OCI-LY3 (cell line): ENCODE results near the gene ARMC9.
"Not testable (repeated sequence)": the region's sequence is repeated elsewhere in the genome, so short reads cannot be mapped to it uniquely, and the experiment has no call there.

ENCODE experiments used
- H2AFZ ChIP-seq: fragments of 200-600, 300-600 bp; shearing (Covaris generic); 2 replicates; pipeline ENCODE4 v1.6.0; 2014; ENCODE audit warnings: antibody characterized with exemption, low read depth, low read length
- H3K27ac ChIP-seq: fragments of 200-600, 300-600 bp; sonication (generic); 2 replicates; pipeline ENCODE4 v1.5.1; 2014; ENCODE audit warnings: mild to moderate bottlenecking, low read length, moderate library complexity, mixed read lengths
- H3K27me3 ChIP-seq: fragments of 200-600, 300-600 bp; sonication (generic); 2 replicates; pipeline ENCODE4 v1.6.1; 2014; ENCODE audit warnings: low read depth, low read length, mixed read lengths
- H3K36me3 ChIP-seq: fragments of 200-600, 300-600 bp; sonication (generic); replicated peaks from 2 replicates; pipeline ENCODE3; 2014; ENCODE audit warnings: low read depth, low read length, mixed read lengths
- H3K4me1 ChIP-seq: fragments of 300-600, 200-600 bp; sonication (generic); 2 replicates; pipeline ENCODE4 v1.6.1; 2014; ENCODE audit warnings: low read length, mixed read lengths
- H3K4me2 ChIP-seq: fragments of 200-600, 300-600 bp; sonication (generic); 2 replicates; pipeline ENCODE4 v1.6.1; 2014; ENCODE audit warnings: low read length, mixed read lengths
- H3K4me3 ChIP-seq: fragments of 300-600, 200-600 bp; sonication (generic); 2 replicates; pipeline ENCODE4 v1.5.1; 2014; ENCODE audit warnings: antibody characterized with exemption, mild to moderate bottlenecking, low read length, moderate library complexity
- H3K79me2 ChIP-seq: fragments of 300-600, 200-600 bp; shearing (Covaris generic); 2 replicates; pipeline ENCODE4 v1.6.1; 2014; ENCODE audit warnings: mild to moderate bottlenecking, low read length, mixed read lengths
- H3K9ac ChIP-seq: fragments of 300-600, 200-600 bp; shearing (Covaris generic); 2 replicates; pipeline ENCODE4 v1.6.0; 2014; ENCODE audit warnings: mild to moderate bottlenecking, low read length, moderate library complexity
- H3K9me3 ChIP-seq: fragments of 200-600, 300-600 bp; shearing (Covaris generic); 2 replicates; pipeline ENCODE4 v1.6.1; 2014; ENCODE audit warnings: low read length, mixed read lengths; ENCODE audit not compliant: insufficient read depth
- H4K20me1 ChIP-seq: fragments of 200-600, 300-600 bp; sonication (generic); 2 replicates; pipeline ENCODE4 v1.6.1; 2016; ENCODE audit warnings: low read length, mixed read lengths; ENCODE audit not compliant: insufficient read depth
- CTCF ChIP-seq: fragments of 200-600, 300-600 bp; sonication (generic); IDR thresholded peaks from 2 replicates; pipeline ENCODE4 v1.5.1; 2014; ENCODE audit warnings: antibody characterized with exemption, low read length, low read depth
- EZH2phosphoT487 ChIP-seq: fragments of 200-600 bp; shearing (Covaris generic); IDR thresholded peaks from 2 replicates; pipeline ENCODE4 v1.6.1; 2018; ENCODE audit warnings: antibody characterized with exemption, mixed run types, low read depth

The ARMC9 gene

DNA sequence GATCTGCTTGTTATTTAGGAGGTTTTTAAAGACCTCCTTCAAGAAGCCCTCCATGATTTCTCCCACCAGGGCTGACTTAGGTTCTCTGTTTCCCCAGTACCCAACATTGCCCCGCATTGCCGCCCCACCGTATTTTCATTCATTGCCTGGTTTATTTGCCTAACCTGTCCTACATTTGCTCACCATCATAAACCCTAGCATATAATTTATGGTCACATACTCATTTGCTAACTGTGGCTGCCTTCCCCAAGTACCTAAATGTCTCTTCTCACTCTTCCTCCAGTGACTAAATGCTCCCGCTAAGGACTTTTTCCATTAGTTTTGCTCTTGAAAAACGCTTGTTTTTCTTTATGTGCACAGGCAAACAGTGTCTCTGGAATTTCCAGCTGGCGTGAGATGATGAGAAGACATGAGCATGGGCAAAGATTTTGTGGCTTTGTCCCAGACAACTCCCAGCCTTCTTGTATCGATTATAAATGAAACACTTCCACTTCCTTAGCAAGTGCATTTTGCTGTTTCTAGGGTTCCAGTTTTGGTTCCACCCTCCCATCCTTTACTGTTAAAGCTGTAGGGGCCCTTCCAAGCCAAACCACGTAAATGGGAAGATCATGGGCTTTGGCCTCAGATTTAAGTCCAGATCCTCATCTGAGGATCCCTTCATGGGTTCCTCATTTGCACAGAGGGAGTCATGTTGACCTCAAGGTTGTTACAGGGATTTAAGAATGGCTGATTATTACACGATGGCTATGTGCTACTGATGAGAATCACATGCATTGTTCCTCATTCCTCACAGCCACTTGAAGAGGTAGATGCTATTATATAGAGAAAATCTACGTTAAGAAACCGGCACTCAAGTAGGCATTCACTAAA lies 21.0 kb upstream of the ARMC9 start:
- Histone ChIP-seq H3K9me3 (no peaks in the 10 kb centered on the region), H4K20me1 (no peaks in the 10 kb centered on the region), H3K27ac (no peak overlapping the region), H3K4me2 (no peak overlapping the region), H3K36me3 (peaks cover 10% of the 10 kb centered on the region), H3K9ac (no peak overlapping the region), H3K4me3 (no peak overlapping the region), H3K27me3 (no peaks in the 10 kb centered on the region), H3K4me1 (peaks cover 18% of the 10 kb centered on the region), H3K79me2 (no peaks in the 10 kb centered on the region), H2AFZ (no peak overlapping the region)
- TF ChIP-seq CTCF (no peak), EZH2phosphoT487 (no peak)

GRCh38 chr2:231178805-231179204 lies 19.6 kb upstream of the ARMC9 start:
- H3K79me2 ChIP-seq, H3K4me2 ChIP-seq, H4K20me1 ChIP-seq, H3K27me3 ChIP-seq, H3K36me3 ChIP-seq, H2AFZ ChIP-seq, H3K4me3 ChIP-seq, H3K9me3 ChIP-seq, H3K9ac ChIP-seq, H3K27ac ChIP-seq: not testable (repeated sequence)
- H3K4me1 ChIP-seq: peaks cover 21% of the 10 kb centered on the region

- Histone ChIP-seq H3K9me3 (no peaks in the 10 kb centered on the region), H2AFZ (peak overlapping the region; percentile 63; the same call in 1 of the 2 replicates), H3K4me3 (peak overlapping the region; percentile 72), H3K4me2 (peak overlapping the region; percentile 64), H3K4me1 (peaks cover 21% of the 10 kb centered on the region), H4K20me1 (no peaks in the 10 kb centered on the region), H3K9ac (peak overlapping the region; percentile 45), H3K79me2 (no peaks in the 10 kb centered on the region), H3K27me3 (no peaks in the 10 kb centered on the region), H3K36me3 (peaks cover 2% of the 10 kb centered on the region), H3K27ac (peak overlapping the region; percentile 44; the same call in 1 of the 2 replicates)
- no peak for TF ChIP-seq EZH2phosphoT487
- no peak for TF ChIP-seq CTCF
These were observed 16.4 kb upstream of the ARMC9 start for GRCh38 chr2:231181860-231182512.

DNA sequence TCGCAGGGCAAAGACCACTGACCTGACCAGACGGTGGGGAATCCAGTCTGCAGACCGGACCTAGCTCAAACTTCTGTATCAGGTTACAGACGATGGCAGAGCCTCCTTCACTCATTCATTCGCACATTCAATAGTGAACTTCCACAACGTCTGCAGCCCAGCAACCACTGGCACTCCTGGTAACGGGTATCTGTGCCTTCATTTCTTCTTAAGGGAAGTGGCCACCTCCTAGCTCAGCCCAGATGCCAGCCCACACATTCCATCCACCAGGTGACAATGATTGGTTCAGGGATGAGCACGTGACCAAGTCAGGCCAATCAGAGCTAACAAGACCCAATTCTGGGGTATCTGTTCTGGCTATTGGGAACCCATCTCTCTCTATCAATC lies 15.9 kb upstream of the ARMC9 start:
- no peaks in the 10 kb centered on the region for H3K79me2 ChIP-seq
- no peaks in the 10 kb centered on the region for H4K20me1 ChIP-seq
- no peaks in the 10 kb centered on the region for H3K27me3 ChIP-seq
- peak overlapping the region; percentile 45 for H3K9ac ChIP-seq
- H3K4me1 ChIP-seq: peaks cover 21% of the 10 kb centered on the region
- H3K4me2 ChIP-seq: peak overlapping the region; percentile 64
- H3K27ac ChIP-seq: peak overlapping the region; percentile 44; the same call in 1 of the 2 replicates
- peak overlapping the region; percentile 72 for H3K4me3 ChIP-seq
- H2AFZ ChIP-seq: peak overlapping the region; percentile 63
- no peaks in the 10 kb centered on the region for H3K36me3 ChIP-seq
- TF ChIP-seq EZH2phosphoT487 (no peak), CTCF (no peak)
- H3K9me3 ChIP-seq: no peaks in the 10 kb centered on the region
